ENCODE measurements around the gene POMT1.
"Not testable (repeated sequence)": the region's sequence is repeated elsewhere in the genome, so short reads cannot be mapped to it uniquely, and the experiment has no call there.

The POMT1 gene

GRCh38 chr9:131502781-131503625 lies at the start of gene POMT1:
Gene POMT1 (plus strand): TSS chr9:131502918. CDS start chr9:131504219, 1,301 bp downstream.
- H2AFZ ChIP-seq (ENCODE audit: low read depth, low read length): peak within 1 kb of the TSS; percentile 56; the same call in 1 of the 2 replicates

GRCh38 chr9:131454028-131454427 lies 48.7 kb upstream of the POMT1 start:
- Histone ChIP-seq H3K27me3 (ENCODE audit: low read depth, low read length) (no peaks in the 10 kb centered on the region), H4K20me1 (ENCODE audit: insufficient read depth, low read length) (peaks cover 1% of the 10 kb centered on the region; the same call in 1 of the 2 replicates), H3K36me3 (replicated peaks; ENCODE audit: low read depth, low read length) (peaks cover 55% of the 10 kb centered on the region), H3K4me1 (ENCODE audit: low read length) (no peaks in the 10 kb centered on the region), H3K27ac (ENCODE audit: low read length) (no peak overlapping the region), H3K4me2 (ENCODE audit: low read length) (no peak overlapping the region), H3K9me3 (ENCODE audit: insufficient read depth, low read length) (no peaks in the 10 kb centered on the region), H3K4me3 (ENCODE audit: low read length) (no peak overlapping the region), H2AFZ (ENCODE audit: low read depth, low read length) (no peak overlapping the region), H3K79me2 (ENCODE audit: low read length) (peaks cover 18% of the 10 kb centered on the region), H3K9ac (ENCODE audit: low read length) (no peak overlapping the region)
- TF ChIP-seq EZH2phosphoT487 (IDR thresholded peaks at IDR 0.05; ENCODE audit: low read depth) (no peak), CTCF (IDR thresholded peaks at IDR 0.05; ENCODE audit: low read depth, low read length) (no peak)

More at GRCh38 chr9:131502781-131503625, at the start of gene POMT1:
- peaks cover 21% of the 10 kb centered on the region for H3K36me3 ChIP-seq (replicated peaks; ENCODE audit: low read depth, low read length)
- H3K4me2 ChIP-seq (ENCODE audit: low read length): peak within 1 kb of the TSS; percentile 83
- no peaks in the 10 kb centered on the region for H3K27me3 ChIP-seq (ENCODE audit: low read depth, low read length)
- H3K27ac ChIP-seq (ENCODE audit: low read length): peak within 1 kb of the TSS; percentile 42
- H3K9ac ChIP-seq (ENCODE audit: low read length): peak within 1 kb of the TSS; percentile 84
- H3K79me2 ChIP-seq (ENCODE audit: low read length): peaks cover 8% of the 10 kb centered on the region; the same call in 1 of the 2 replicates
- no peaks in the 10 kb centered on the region for H4K20me1 ChIP-seq (ENCODE audit: insufficient read depth, low read length)
- no peaks in the 10 kb centered on the region for H3K9me3 ChIP-seq (ENCODE audit: insufficient read depth, low read length)
- peak within 1 kb of the TSS; percentile 97 for H3K4me3 ChIP-seq (ENCODE audit: low read length)
- TF ChIP-seq CTCF (IDR thresholded peaks at IDR 0.05; ENCODE audit: low read depth, low read length) (no peak), EZH2phosphoT487 (IDR thresholded peaks at IDR 0.05; ENCODE audit: low read depth) (no peak)
- 0 out of 2 replicates have a peak, but pooled peaks cover 6% of the 10 kb centered on the region for H3K4me1 ChIP-seq (ENCODE audit: low read length)

- not testable (repeated sequence) for H4K20me1 ChIP-seq (ENCODE audit: insufficient read depth, low read length)
Measured at GRCh38 chr9:131455655-131456054, 47.1 kb upstream of the POMT1 start.

GRCh38 chr9:131457746-131458145 lies 45.0 kb upstream of the POMT1 start:
- no peaks in the 10 kb centered on the region for H4K20me1 ChIP-seq (ENCODE audit: insufficient read depth, low read length)
- no peaks in the 10 kb centered on the region for H3K4me1 ChIP-seq (ENCODE audit: low read length)
- TF ChIP-seq EZH2phosphoT487 (IDR thresholded peaks at IDR 0.05; ENCODE audit: low read depth) (no peak), CTCF (IDR thresholded peaks at IDR 0.05; ENCODE audit: low read depth, low read length) (no peak)
- no peak overlapping the region for H3K4me2 ChIP-seq (ENCODE audit: low read length)
- H3K36me3 ChIP-seq (replicated peaks; ENCODE audit: low read depth, low read length): peaks cover 54% of the 10 kb centered on the region
- no peak overlapping the region for H3K27ac ChIP-seq (ENCODE audit: low read length)
- no peaks in the 10 kb centered on the region for H3K9me3 ChIP-seq (ENCODE audit: insufficient read depth, low read length)
- peaks cover 16% of the 10 kb centered on the region for H3K79me2 ChIP-seq (ENCODE audit: low read length)
- no peak overlapping the region for H2AFZ ChIP-seq (ENCODE audit: low read depth, low read length)
- no peak overlapping the region for H3K4me3 ChIP-seq (ENCODE audit: low read length)
- H3K27me3 ChIP-seq (ENCODE audit: low read depth, low read length): no peaks in the 10 kb centered on the region
- no peak overlapping the region for H3K9ac ChIP-seq (ENCODE audit: low read length)

More at GRCh38 chr9:131455655-131456054, 47.1 kb upstream of the POMT1 start:
- H3K27me3 ChIP-seq (ENCODE audit: low read depth, low read length); H3K9me3 ChIP-seq (ENCODE audit: insufficient read depth, low read length); H3K9ac ChIP-seq (ENCODE audit: low read length); H3K4me3 ChIP-seq (ENCODE audit: low read length); H2AFZ ChIP-seq (ENCODE audit: low read depth, low read length); H3K4me2 ChIP-seq (ENCODE audit: low read length); H3K4me1 ChIP-seq (ENCODE audit: low read length); H3K27ac ChIP-seq (ENCODE audit: low read length): not testable (repeated sequence)
- Histone ChIP-seq H3K36me3 (replicated peaks; ENCODE audit: low read depth, low read length) (peaks cover 54% of the 10 kb centered on the region), H3K79me2 (ENCODE audit: low read length) (peaks cover 16% of the 10 kb centered on the region)
